Uterus (tissue), 2 donors: ENCODE measurements around the gene ELOVL4.

Experiments
- CTCF ChIP-seq, 4 experiments: fragments of 200-600 bp in 2 of 4; fragments of 450-650 bp in 2 of 4; sonication (generic) in 2 of 4; IDR thresholded peaks; one replicate each; pipeline ENCODE4 v1.5.1; 2016 to 2019; ENCODE audit warnings: antibody characterized with exemption in 4 of 4, mild to moderate bottlenecking in 2 of 4, moderate library complexity in 1 of 4
- POLR2A ChIP-seq, 2 donors: fragments of 450-650 bp; IDR thresholded peaks; one replicate each; pipeline ENCODE4 v1.6.1; 2016; ENCODE audit warnings: antibody characterized with exemption in 2 of 2, mild to moderate bottlenecking in 1 of 2, moderate library complexity in 1 of 2

- TF ChIP-seq CTCF (IDR thresholded peaks at IDR 0.05) (no peak), POLR2A (IDR thresholded peaks at IDR 0.05) (no peak)
Measured at GRCh38 chr6:79909517-79909916, 37.8 kb downstream of the ELOVL4 start.
